Sciatic nerve (tissue), 2 donors: ENCODE data around the gene HOXA10. TPM values are rescaled to one million over a fixed set of nuclear protein-coding genes. Genes with fewer than 3 reads are reported as not detected.
A peak's percentile ranks its signal among the peaks of the same experiment; 100 is the strongest.

Experiments
- ATAC-seq: fragments of 200-7000 bp; cut with Tn5 transposase; one replicate; pipeline ENCODE4 v1.9.1; 2020; ENCODE audit warnings: mild to moderate bottlenecking, moderate library complexity
- DNase-seq: peaks from one replicate; pipeline ENCODE4 v3.0.0-alpha.2; 2020; ENCODE audit warnings: low spot score
- intact Hi-C: fragments of 100-400 bp; cut with DNase I; formaldehyde crosslinking; loops from one replicate; pipeline ENCODE4 v1.14.2; 2022
- total RNA-seq: library from RNA; stranded (reverse); fragmentation: NEBNext Ultra II Directional; extraction: Animal tissue kit (Norgen Biotek cat#: 25700); gene quantifications from one replicate; pipeline ENCODE4 v1.2.1, GENCODE V29; 2021
- donor health status: DM: no; HTN: no; CAD: no.
- donor health status: DM: no; HTN: no; CAD: no.

The HOXA10 gene
- total RNA-seq, 1 donor from 2014 or later = 11.2 TPM

DNA sequence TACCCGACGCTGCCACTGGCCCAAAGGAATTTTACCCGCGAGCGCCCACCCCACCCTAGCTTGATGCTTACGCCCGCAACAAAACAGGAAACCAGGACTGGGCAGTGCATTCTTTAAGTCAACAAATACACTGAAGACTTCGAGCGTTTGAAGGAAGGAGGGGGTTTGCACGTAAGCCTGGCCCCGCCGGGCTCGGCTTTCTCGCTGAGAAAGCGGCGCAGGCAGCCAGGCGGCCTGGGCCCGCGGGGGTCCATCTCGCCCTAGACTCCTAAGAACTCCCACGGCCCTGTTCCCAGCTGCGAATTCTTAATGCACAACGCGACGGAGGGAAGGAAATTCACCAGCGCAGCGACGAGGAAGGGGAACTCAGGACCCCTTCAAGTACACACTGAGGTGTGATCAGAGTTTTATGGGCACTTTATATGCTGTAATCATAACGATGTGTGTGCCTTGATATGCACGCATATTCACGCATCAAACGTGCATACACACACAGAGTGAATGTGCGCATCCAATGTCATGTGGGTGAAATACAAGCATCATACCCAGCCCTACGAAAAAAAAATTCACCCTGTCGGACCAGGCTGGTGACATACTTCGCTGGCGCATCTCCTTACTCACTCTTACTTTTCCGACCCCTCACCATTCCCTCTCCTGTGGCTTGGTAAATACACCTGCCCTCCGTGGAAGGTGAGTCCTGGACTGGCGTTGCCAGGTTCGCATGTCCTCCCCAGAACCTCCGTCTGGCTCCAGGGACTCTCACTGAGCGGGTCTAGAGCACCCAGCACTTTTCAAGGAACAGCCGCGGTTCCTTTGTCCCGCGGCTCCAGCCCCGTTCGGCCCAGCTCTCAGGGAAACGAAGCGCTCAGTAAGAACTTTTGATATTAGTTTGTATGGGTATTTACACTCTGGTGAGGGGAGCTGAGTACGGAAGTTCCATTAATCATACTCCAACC is 31.5 kb upstream of the HOXA10 start:
- no peak for DNase-seq
- intact Hi-C loops = no loop called here
- ATAC-seq = no peak

DNA sequence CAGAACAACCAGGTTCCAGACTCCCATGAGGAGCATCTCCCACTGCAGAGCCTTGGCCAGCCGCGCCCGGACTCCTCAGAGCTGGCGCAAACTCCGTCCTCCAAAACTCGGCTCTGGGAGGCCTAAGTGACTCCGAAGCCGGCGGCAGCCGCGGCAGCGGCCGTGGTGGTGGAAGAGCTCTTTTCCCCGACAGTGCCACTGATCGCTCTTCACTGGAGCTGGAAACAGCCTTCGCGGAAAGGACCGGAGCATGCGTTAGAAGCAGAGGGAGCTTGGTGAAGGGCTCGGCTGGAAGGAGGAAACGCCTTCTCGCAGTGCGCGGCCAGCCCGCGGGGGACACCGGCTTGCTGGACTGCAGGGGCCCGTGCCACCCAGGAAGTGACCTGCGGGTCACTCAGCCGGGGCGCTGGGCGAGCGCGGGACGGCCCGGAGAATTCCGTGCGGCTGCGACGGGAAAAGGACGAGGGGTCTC is 30.8 kb upstream of the HOXA10 start:
- ATAC-seq (peak; percentile 10), DNase-seq (no peak)
- intact Hi-C loops = no loop called here

DNA sequence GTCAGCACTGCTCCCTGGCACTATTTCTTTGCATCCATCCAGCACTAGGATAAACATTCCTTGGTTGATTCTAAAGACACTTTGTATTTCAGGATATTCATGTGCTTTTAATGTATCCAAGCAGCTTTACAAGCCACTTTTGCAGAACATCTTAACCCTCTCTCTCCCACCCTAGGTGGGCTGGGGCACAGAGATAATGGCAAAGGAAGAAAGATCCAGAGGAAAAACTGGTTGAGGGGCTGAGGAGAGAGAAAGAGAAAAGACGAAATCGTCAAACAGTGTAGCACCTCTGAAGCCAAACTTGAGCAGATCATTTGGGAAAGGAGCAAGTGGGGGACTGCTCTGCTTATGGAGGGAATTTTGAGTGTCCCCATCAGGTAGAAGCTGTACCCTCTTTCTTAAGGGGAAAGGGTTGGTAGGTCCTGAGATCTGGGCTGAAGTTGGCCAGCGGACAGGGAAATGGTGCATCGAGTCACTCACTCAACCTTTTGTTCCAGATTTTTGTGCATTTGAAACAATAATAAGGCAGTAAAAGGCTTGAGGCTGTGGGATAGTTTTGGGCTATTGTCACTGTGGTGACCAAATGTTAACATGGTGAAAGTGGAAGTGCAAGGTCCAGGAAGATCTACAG is 30.0 kb upstream of the HOXA10 start:
- DNase-seq (no peak), ATAC-seq (no peak)
- intact Hi-C loops = no loop called here

DNA sequence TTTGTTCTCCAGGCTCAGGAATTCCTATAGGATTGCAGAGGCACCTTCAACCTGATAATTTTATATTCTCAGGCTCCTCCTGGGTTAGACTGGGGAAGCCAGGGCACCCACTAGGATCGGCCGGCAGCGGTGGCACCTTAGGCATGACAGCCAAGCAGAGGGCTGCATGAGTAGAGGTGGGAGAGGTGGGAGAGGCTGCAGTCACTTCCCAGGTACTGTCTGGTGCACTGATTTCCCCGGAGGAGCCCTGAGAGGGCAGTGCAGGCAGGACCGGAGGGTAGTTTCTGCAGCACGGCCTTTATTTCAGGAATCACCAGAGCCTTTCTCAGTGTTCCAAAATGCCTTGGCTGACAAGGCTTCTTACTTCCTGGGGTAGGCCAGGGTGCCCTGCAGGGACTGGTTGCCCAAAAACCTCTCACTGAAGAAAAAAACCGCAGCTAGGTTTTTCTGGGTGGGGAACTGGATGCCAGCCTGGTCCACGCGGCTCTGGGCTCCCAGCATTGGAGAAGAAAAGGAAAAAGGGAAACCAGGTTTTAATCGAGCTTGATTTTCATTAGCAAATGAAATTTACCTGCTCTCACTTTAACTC is 29.3 kb upstream of the HOXA10 start:
- intact Hi-C loops = no loop called here
- no peak for ATAC-seq
- DNase-seq = no peak

DNA sequence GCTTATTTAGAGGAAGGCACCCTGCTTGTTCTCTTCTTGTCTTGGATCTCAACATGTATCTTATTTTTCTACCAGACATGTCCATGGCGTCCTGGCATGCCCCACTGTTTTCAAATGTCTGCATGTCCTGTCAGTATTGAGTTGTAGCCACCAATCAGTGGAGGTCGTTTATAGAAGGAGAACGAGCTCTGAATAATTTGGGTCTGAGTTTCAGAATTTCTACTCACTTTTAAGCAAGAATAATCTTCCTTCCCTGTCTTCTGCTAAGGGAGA is 28.7 kb upstream of the HOXA10 start:
- intact Hi-C loops = no loop called here
- no peak for DNase-seq
- ATAC-seq = no peak

DNA sequence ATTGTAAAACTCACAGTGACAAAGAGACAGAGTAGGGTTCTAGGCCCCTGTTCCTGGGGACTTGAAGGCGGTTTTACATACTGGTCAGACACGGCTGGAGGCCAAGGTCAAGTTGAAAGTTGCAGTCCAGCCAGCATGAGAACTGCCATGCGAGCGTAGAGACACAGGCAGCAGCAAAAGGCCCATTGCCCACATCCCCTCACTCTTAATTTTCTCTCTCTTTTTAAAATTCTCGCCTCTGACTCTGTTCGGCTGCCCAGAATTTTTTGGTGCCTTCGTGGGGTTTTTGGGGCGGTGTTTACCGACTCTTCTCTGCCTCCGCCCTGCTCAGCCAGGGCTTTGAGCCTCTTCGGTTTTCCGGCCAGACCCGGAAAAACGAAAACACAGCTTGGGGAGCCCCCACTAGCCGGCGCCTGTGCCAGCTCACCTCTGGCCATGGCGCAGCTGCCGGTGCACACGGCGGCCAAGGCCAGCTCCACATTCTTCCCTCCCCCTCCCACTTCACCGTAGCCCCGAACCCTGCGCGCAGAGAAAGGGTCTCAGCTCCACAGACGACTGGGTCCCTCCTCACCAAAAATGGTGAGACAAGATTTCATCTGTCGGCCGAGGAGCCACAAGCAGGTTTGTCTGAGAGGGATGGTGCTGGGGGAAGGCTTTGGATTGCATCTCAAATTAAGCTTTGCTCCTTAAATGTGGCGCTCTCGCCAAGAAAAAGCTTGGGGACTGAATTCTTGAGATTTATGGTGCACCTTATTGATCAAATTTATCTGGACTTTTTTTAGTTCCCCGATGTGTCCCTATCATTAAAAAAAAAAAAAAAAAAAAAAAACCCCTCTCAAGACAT is 28.1 kb upstream of the HOXA10 start:
- intact Hi-C loops = no loop called here
- ATAC-seq (no peak), DNase-seq (no peak)

DNA sequence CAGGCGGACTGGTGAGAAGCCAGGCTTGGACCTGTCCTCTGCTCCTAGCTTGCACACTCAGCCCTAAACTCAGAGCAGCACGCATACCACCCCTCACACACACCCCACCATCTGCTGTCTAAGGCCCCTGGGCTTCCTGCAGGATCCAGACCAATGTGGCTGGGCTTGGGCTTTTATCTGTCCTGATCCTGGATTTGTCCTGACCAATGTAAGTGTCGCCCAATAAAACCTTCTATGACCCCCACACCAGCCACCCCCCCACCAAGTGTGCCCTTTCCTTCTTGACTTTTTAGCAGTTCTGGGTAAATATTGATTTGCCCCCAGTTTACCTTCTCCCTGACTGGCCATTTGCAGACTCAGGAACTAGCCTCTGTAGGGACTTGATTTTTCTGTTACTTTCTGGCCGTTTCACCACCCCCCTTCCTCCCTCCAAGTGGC is 27.5 kb upstream of the HOXA10 start:
- ATAC-seq (no peak), DNase-seq (no peak)
- intact Hi-C loops = no loop called here

DNA sequence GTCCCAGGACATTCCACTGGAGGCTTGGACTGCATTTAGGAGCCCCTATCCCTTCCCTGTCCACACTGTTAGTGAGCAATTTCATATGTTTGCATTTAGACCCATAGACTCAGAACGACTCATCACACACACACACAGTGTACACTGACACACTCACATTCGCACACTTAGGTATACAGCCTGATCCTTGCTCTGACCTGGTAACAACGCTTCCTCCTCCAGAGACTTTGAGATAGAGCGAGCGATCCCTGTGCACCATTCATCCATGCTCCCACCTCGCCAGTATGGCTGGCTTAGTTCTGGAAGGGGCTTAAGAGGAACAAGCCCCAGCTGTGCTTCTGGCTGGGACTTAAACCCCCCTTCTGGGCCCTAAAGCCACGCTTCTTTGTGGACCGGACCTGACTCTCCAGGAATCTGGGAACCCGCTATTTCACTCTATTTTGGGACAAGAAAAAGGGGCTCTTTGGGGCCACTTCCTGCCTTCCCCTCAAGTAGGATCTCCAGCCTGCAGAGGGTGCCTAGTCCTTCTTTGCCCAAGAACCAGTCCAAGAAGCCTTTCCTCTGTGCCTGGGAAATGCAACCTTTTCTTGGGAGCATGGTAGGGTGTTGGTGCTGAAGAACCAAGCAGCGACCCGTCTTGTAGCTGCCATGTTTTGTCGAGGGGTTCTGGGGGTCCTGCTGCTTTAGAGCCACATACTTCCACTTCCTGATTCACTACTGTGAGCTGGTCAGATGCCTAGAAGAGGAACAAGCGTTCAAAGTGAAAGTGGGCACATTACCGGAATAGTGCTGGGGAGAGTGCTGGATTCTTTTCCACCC is 26.9 kb upstream of the HOXA10 start:
- ATAC-seq = peak; percentile 29
- no peak for DNase-seq
- intact Hi-C loops = no loop called here

DNA sequence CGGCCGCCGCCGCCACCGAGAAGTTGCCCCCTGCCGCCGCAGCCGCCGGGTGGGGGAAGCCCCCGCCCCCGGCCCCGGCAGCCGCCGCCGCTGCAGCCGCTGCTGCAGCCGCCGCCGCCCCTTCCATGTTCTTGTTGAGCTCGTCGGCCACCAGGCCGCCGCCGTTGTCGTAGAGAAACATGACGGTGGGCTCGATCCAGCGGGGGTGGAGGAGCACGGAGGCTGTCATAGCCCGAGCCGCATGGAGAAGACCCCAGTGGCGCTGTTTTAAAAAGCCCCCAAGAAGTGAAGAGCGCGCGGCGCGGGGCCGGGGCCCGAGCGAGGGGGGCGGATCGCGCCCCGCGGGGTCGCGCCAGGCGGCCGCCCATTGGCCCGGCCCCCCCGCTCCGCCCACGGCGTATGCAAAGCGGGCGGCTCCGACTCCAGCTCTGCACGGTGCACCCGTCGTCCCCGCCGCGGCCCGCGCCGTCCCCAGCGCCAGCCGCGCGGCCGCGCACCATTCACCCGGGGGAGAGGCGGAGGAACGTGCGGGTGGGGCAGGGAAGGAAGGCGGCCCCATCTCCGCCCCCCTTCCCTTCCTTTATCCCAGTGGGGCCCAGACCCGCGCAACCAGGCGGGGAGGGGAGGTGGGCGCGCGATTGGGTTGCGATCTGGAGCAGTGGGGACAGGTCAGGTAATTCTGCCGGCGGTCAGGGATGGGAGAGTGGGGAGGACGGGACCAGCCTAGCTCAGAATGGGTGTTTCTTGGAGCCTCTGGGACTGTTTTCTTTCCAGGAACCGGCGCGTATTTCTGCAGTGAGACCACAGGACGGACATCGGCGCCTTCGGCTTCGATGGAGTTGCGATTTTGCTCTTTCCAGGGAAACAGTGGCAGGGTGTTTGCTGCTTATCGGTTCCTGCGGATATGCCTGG is 26.0 kb upstream of the HOXA10 start, which contains the start of gene HOXA13:
TSS of gene HOXA13 (minus strand) at position 243 of the 912 bp plus-strand sequence. CDS start at position 229, 14 bp downstream.
- intact Hi-C loops = loop anchor here (2.0 to 10.0 kb wide), 2 partner anchors 577 to 825 kb away; no protein-coding TSS in a partner anchor
- DNase-seq (no peak), ATAC-seq (peak; percentile 42)

DNA sequence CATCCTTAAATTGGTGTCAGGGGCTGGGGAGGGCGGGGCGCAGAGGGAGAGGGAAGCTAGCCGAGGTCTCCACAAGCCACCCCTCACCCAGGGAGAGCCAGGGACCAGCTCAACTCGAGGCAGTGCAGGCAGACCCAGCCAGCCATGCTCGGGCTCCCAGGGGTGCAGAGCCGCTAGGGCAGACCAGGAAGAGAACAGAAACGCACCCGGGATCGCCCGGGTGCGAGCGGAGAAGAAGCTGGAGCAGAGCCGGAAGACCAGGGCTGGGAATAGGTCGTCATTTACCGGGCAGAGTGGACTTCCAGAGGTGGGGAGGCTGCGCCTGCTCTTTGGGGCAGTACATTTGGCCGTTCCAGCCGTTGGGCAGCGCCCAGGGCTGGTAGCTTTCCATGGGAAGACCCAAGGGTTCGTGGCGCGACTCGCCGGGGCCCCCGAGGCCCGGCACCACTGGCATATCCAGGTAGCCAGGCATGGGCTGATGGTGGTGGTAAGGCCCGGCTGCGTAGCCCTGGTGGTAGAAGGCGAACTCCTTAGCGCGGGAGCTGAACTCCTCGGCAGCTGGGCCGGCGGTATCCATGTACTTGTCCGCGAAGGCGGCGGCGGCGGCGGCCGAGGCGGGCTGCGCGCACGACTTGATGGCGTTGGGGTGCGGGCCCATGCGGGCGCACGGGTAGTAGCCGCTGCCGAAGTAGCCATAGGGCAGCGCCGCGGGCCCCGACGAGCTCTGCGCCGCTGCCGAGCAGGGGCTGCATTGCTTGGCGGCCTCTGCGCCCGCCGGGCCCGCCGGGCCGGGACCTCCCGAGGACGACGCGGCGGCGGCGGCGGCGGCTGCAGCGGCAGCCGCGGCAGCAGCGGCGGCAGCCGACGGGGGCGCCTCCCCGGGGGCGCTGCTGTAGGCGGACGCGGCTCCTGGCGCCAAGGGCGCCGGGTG is 25.0 kb upstream of the HOXA10 start:
- ATAC-seq = peak; percentile 45
- no peak for DNase-seq
- intact Hi-C loops = loop anchor here (2.0 to 10.0 kb wide), 2 partner anchors 578 to 826 kb away; no protein-coding TSS in a partner anchor

DNA sequence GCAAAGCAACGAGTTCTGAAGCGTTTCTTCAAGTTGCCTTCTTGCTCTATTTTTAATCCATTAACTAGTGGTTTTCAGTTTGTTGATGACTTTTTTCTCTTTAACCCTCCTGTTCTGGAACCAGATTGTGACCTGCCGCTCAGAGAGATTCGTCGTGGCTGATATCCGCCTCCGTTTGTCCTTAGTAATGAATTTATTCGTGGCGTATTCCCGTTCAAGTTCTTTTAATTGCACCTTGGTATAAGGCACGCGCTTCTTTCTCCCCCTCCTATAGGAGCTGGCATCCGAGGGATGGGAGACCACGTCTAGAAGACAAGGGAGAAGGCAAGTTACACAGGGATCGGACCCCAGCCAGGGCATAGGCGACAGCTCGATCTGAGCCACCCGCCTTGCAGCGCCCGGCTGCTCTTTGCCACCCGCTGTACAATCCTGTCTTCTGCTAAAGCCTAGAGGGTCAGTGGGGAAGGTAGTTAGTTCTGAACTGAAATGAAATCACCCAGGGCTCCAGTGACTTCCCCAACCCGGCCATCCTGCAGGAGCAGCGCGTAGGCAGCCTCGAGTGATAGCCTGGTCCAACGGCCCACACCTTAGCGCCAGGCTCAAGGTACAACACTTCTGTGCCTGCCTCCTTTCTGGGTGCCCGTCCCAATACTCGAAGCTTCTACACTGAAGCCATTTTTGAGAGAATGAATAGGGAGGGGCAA is 24.2 kb upstream of the HOXA10 start:
- ATAC-seq = no peak
- intact Hi-C loops = loop anchor here (2.0 to 10.0 kb wide), 2 partner anchors 579 to 827 kb away; no protein-coding TSS in a partner anchor
- DNase-seq = no peak

DNA sequence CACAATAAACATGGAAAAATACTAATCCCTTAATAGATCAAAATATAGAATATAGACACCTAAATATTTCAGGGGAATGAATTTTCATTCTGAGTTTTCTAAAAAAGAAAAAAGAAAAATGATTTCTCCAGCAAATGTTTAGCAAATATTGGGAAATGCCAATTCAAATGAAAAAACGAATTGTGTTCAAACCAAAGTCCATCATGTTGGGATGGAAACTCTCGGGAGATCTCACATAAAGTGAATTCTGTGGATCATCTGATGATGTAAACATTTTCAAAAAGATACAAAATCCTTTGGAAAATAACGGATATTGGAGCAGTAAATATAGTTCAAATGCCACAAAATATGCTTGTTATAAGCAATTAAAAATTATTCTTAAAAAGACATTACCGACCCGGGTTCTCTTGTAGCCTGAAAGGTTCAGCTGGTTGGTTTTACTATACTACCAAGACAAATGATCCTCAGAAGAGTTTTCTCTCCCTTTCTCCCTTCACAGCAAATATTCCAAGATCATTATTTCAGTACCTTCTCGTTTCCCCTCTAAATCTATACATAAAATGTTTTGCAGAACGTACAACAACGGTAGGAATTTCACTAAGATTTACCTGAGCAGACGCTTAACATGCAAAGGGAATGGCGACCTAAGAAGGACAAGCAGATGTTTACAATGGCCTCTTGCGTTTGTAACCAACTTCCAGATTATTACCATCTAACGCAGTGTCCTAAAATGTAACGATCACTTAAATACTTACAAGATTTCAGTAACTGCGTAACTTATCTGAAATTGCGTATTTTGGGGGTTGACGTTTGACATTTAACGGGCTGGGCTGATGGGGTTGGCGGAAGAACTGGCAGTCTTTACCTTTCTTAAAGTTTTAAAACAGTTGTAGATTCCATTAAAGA is 23.3 kb upstream of the HOXA10 start:
- ATAC-seq (no peak), DNase-seq (no peak)
- intact Hi-C loops = loop anchor here (2.0 to 10.0 kb wide), 2 partner anchors 579 to 827 kb away; no protein-coding TSS in a partner anchor

DNA sequence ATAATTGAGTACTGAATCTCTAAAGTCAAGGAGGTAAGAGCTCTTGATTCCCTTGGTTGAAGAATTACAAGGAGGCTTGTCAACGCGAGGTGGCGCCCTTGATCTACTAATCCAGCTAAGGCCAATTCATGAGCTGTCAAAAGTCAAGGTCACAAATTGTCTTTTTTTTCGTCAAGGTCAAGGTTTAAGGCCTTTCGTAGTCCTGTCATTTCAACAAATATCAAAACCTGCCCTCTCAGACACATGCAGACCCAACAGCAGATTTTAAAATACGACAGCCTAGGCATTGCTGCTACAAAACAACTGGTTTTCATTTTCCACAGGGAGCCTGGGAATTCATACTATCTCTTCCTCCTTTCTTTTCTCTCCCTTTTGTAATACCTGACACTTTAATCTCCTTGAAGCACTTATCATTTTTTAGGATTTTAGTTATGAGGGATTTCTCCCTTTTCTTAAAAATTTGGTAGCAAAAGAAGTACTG is 22.2 kb upstream of the HOXA10 start:
- peak; percentile 93 for DNase-seq
- intact Hi-C loops = loop anchor here (10.0 kb wide), 1 partner anchor 828 kb away; no protein-coding TSS in a partner anchor
- ATAC-seq = no peak
